ENCODE measurements around the gene ANKRD23.
"Not testable (repeated sequence)": the region's sequence is repeated elsewhere in the genome, so short reads cannot be mapped to it uniquely, and the experiment has no call there.

ANKRD23 gene

DNA sequence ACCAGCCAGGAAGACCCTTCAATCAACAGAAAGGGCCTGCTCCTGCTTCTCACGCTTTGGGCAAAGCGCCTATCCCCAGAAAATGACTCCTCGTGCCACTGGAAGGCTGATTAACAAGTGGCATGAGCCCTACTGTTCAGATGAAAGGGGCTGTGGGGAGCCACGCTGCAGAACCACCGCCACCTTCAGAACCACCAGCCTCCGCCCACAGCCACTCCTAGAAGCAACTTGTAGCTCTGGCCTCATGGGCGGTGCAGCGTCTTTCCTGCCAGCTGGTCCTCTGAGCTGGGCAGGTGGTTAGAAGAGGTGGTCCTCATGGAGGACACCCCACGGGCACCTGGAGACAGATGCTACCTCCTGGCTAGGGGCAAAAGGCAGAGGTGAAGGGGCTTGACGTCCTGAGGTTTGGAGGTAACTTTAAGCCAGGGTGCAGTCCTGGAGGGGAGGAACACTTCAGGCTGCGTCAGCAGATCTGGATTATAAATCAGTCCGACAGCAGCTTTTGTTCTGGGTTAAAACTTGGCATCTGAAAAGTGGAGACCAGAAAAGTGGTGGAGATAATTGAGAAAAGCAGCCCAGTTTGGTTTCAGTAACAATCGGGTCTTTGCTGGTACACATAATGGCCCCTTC, 26.9 kb upstream of the ANKRD23 start:
- DNase-seq (ENCODE audit: insufficient read length, low spot score) (no peak), FAIRE-seq (no peak)
- no peak for TF ChIP-seq POLR2A (IDR thresholded peaks at IDR 0.05; ENCODE audit: low read depth, low read length)

DNA sequence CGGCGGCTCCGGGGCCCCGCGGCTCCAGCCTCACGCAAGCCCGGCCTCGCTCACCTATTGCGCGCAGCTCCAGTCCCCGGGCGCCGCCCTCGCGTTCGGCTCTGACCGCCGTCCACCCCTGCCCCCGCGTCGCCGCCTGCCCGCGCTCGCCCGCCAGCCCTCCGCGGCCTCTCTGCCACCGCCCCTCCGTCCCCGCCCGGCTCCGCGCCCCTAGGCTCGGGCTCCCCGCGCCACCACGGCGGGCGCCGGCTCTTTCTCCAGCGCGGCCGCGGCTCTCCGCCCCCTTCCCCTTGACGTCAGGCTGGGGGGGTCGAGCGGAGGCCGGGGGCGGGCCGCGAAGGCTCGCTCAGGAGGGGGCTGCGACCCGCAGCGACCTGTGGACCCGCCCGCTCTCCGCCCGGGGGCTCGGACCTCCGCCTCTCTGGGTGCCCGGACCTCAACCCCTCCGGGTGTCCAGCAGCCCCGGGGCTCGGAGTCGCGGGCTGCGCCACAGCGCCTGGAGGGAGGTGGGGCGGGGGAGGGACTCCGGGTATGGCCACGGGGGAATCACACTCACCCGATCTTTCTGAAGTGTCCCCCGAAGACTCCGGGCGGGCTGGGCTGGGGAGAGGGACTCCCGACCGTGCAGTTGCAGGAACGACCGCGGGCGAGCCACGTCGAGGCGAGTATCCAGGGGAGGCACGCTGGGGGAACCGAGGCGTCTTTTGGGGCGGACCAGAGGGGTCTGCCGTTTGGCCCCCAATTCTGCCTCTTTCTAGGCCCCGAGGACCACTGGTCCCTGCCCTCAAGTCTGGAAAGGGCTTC, 26.2 kb upstream of the ANKRD23 start, which contains the start of gene SEMA4C:
TSS of gene SEMA4C (minus strand) at position 259 of the 804 bp plus-strand sequence. CDS start 2,194 bp downstream, outside the sequence.
- FAIRE-seq = no peak
- peak; percentile 74 for TF ChIP-seq POLR2A (IDR thresholded peaks at IDR 0.05; ENCODE audit: low read depth, low read length)
- DNase-seq (ENCODE audit: insufficient read length, low spot score) = peak; percentile 50

DNA sequence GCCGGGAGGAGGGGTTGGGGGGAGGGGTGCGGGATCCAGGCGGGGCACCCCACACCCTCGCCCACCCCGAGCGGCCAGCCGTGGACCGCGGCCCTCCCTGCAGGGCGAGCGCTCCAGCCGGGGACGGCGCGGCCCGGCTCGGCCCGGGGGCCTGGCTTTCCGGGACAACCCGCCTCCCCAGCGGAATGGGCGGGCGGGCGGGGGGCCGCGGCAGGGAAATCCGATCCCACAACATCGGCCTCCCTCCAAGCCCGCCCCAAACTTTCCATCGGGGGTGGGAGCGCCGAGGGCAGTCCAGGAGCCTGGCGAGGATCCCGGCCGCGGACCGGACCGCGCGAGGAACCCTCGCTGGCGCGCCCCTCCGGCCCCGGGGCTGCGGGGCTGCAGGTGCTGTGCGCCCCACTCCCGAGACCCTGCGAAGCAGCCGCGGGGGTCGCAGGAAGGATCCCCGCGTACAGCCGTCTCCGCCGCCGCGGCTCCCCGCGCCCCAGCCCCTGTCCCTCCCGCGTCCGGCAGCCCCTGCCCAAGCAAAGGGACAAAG, 25.5 kb upstream of the ANKRD23 start:
- no peak for TF ChIP-seq POLR2A (IDR thresholded peaks at IDR 0.05; ENCODE audit: low read depth, low read length)
- FAIRE-seq (no peak), DNase-seq (ENCODE audit: insufficient read length, low spot score) (peak; percentile 73)

DNA sequence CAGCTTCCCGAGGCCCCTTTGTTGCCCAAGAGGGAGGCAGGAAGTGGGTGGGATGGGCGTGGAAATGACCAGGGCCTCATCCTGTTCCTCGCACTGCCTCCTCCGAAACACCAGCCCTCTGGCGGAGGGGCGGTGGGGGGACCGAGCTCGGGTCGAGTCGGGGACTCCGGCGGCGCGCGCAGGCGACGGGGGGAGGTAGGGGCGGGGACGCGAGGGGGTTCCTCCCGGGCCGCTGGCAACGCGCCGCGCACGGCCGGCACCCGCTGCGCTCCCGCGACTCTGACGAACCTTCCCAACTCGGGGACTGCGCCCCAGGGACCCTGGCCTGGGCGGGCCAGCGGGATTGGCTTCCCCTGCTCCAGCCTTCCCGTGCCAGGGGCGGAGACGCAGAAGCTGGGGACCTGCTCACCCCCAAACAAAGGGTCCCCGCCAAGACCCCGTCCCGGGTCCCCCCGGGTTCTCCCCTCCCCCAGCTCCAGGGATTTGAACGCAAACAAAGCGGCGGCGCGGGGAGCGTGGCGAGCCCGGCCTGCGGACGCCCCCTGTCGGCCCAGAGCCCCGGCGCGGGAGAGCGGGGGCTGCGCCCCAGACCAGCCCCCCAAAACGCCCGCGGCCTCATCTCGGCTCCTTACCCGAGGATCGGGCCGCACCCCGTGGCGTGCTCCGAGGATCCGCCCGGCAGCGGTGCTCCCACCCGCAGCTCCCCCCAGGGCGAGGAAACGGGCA, 24.9 kb upstream of the ANKRD23 start:
- FAIRE-seq = no peak
- TF ChIP-seq POLR2A (IDR thresholded peaks at IDR 0.05; ENCODE audit: low read depth, low read length) = peak; percentile 44
- DNase-seq (ENCODE audit: insufficient read length, low spot score) = peak; percentile 95

DNA sequence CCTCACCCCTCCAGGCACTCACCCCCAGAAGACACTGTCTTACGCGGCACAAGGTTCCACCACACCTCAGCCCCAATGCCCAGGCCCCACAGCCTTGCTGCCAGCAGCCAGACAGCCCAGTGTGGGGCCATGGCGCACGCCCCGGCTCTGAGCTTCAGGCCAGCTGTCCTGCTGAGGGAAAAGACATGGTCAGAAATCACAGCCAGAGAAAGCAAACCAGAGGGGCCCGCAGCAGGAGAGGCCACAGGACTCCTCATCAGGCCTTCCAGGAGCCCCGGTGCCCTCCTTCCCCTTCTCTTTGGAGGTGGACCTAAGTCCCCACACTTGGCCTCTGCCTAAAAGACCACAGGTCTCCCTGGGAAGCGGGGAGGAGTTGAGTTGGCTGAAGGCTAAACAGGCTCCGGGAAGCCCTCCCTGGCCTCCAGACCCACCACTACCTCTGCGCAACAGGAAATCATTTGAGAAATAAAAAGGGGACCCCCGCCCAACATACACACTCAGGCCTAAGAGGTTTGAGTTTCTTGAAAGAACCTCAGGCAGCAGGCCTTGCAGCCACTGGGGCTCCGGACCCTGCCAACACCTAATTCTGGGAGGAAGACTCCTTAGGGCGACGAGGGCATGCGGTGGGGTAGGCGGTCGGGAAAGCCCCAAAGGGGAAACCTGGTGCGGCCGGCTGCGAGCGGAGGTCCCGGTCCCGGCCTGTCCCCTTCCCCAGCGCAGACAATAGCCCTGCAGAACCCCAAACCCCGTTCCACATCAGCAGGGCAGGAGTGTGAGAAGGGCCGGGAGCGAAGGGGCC, 24.1 kb upstream of the ANKRD23 start:
- no peak for FAIRE-seq
- no peak for TF ChIP-seq POLR2A (IDR thresholded peaks at IDR 0.05; ENCODE audit: low read depth, low read length)
- no peak for DNase-seq (ENCODE audit: insufficient read length, low spot score)

DNA sequence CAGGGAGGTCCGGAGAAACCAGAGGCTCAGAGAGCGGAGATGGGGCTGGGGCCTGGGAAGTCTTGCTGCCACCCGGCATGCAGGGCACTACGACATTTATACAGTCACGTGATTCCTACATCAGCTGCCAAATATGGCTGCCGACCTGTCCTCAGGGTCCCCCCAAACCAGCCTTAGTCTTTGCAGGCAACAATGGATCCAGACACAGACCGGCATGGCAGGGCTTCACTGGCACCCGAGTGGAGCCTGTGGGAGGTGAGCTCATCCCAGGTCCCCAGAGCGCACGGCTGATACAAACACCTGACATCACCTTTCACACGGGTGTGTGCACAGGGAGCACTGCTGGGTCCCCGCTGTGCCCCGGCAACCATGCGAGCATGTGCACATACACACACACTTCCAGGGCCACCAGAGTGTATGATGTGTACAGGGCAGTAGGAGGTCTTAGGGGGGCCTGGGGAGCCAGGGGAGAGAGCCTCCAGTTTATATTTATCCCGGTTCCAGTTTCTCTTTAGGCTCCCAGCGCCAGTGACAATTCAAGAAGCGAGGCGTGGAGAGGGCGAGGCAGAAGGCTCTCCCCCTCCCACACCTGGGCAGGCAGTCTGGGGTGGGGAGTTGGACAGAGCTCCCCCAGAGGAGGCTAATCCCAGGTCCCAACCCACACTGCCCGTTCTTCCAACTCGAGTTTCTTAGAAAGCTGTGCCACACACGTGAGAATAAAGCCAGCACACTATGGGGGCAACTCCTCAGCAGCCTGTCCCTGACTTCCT, 23.4 kb upstream of the ANKRD23 start:
- TF ChIP-seq POLR2A (IDR thresholded peaks at IDR 0.05; ENCODE audit: low read depth, low read length) = no peak
- DNase-seq (ENCODE audit: insufficient read length, low spot score) = no peak
- FAIRE-seq = no peak

DNA sequence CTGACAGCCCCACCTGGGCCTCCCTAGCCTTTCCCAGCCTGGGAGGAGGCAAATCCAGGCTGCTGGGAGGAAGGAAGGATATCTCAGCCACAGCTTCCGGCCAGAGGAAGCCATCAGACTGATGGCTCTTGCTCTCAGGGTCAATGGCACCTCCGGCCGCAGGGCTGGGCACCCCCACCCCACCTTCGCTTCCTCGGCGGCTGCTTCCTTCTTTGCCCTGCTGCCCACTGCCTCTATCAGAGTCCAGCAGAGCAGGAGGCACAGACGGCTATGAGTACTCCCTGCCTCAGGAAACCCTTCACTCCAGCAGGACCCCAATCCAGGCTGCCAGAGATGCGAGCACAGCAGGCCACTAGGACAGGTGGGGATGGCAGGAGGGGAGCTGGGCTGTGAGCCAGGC, 22.8 kb upstream of the ANKRD23 start:
- DNase-seq (ENCODE audit: insufficient read length, low spot score) = no peak
- FAIRE-seq = no peak
- no peak for TF ChIP-seq POLR2A (IDR thresholded peaks at IDR 0.05; ENCODE audit: low read depth, low read length)

DNA sequence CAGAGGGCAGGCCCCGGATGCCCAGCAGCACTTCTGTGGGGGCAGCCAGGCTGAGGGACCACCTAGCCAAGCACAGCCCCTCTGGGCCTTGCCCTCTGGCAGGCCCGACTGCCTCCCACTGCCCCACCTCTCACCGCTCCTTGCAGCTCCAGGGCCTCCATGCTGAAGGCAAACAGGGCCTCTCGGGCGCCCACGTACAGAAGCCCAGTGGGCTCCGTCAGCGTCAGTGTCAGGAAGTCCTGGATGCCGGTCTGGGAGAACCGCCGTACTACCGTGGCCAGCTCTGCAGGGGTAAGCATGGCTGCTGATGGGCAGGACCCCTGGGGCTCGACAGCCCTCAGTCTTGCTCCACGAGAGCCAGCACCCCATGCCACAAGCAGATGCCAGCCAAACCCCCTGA, 22.3 kb upstream of the ANKRD23 start:
- FAIRE-seq (no peak), DNase-seq (ENCODE audit: insufficient read length, low spot score) (no peak)
- TF ChIP-seq POLR2A (IDR thresholded peaks at IDR 0.05; ENCODE audit: low read depth, low read length) = no peak

DNA sequence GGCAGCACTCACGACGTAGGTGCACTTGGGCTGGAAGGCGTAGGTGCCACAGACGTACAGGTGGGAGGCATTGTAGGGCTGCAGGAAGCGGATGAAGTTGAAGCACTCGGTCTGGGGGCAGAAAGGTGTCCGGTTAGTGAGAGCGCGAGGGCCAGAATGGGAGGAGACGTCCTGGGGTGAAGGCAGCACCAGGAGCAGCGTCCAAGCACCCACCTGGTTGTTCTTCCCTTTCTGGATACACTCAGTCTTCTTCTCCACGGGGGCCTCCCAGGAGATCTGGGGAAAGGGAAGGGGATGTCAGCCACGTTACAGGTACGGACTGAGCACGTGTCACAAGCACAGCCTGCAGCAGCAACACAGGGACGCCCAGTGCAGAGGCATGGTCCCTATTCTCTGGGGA, 21.8 kb upstream of the ANKRD23 start:
- TF ChIP-seq POLR2A (IDR thresholded peaks at IDR 0.05; ENCODE audit: low read depth, low read length) = no peak
- no peak for FAIRE-seq

DNA sequence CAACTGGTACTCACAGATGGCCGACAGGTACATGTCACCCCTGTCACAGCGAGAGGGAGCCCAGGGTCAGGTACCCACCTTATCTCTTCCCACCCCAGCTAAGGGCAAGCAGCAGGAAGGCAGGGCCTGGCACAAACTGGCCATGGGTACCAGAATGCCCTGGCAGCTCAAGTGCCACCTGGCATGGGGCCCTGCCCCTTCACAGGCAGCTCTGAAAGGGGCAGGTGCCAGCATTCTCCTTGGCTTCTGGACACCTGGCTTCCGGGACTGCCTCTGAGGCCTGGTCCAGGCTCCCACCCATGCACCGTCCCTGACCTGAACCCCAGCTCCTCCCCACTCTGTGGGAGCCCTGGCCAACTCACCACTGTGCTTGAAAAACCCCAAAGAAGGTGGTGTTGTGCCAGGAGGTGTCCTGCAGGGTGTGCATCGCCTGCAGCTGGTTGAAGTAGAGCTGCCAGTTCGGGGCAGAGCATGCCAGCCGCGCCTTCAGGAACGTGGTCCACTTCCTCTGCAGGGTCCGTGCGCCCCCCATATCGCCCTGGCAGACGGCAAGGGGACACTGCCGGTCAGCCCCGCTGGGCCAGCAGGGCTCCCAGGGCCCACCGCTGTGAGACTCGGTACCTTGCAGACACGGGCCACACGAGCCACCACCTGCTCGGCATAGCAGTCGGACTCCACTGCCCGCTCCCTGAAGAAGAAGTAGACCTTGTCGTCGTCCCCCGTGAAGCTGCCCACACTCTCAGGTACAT, 20.7 kb upstream of the ANKRD23 start:
- no peak for FAIRE-seq
- no peak for TF ChIP-seq POLR2A (IDR thresholded peaks at IDR 0.05; ENCODE audit: low read depth, low read length)
- DNase-seq (ENCODE audit: insufficient read length, low spot score) = no peak

More for the DNA sequence above, 21.8 kb upstream of the ANKRD23 start:
- DNase-seq (ENCODE audit: insufficient read length, low spot score) = no peak

DNA sequence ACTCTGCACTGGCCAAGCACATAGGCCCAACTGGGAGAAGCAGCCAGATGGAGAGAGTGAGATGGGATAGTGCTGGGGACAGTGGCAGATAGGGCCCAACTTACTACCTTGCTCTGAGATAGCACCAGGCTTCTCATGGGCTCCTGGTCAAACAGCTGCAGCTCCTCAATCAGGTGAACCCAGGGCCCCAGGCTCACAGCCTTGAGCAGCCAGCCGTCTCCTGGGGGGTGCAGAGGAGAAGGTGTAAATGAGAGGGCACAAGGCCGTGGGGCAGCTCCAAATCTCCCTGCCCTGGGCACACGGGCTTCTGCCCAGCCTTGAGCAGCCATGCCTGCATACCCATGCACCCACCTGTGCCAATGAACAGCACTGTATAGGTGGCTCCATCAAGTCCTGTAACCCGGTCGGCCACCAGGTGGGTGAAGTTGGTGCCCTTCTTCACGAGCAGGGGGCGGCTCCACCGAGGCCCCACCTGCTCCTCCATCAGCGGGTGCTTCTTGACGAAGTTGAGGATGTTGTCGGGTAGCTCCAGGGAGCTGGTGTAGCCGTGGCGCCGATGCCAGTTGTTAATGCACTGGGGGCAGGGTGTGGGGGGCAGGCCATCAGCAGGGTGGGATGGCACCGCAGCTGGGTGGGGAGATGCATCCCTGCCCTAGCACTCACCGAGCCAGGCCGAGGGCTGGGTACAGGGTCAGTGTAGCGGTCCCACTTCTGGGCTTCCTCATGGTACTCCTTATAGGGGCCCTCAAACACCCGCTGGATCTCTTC, 19.9 kb upstream of the ANKRD23 start:
- TF ChIP-seq POLR2A (IDR thresholded peaks at IDR 0.05; ENCODE audit: low read depth, low read length) = no peak
- DNase-seq (ENCODE audit: insufficient read length, low spot score) (no peak), FAIRE-seq (no peak)

DNA sequence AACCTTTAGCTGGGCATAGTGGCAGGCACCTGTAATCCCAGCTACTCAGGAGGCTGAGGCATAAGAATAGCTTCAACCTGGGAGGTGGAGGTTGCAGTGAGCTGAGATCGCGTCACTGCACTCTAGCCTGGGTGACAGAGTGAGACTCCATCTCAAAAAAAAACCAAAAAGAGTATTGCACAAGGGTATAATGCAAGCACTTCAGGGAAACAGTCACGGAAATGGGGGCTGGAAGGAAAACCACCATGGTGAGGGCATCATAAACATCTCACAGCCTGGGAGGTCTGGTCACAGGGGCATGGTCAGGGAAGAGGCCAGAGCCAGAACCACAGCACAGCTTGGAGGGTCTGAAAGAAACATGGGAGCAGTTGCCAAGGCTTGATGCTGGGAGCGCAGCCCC, 19.2 kb upstream of the ANKRD23 start:
- not testable (repeated sequence) for FAIRE-seq; DNase-seq (ENCODE audit: insufficient read length, low spot score)
